Mucosa of gallbladder (tissue), 1 donor: ENCODE measurements around the gene ARRB2. TPM values are rescaled to one million over a fixed set of nuclear protein-coding genes. Genes with fewer than 3 reads are reported as not detected.
A peak's percentile ranks its signal among the peaks of the same experiment; 100 is the strongest.
"Not testable (repeated sequence)": the region's sequence is repeated elsewhere in the genome, so short reads cannot be mapped to it uniquely, and the experiment has no call there.

Experiments used
- DNase-seq: peaks from one replicate; pipeline ENCODE4 v3.0.0-alpha.2; 2020; ENCODE audit warnings: low spot score
- total RNA-seq: library from RNA; stranded (reverse); gene quantifications from one replicate; pipeline ENCODE4 v1.2.1, GENCODE V29; 2021
- donor health status: DM: no; HTN: no; CAD: no.

The ARRB2 gene
- total RNA-seq, 1 donor from 2014 or later, result 94.6 TPM

- no peak for DNase-seq
These were observed 9.3 kb upstream of the ARRB2 start for GRCh38 chr17:4701116-4701515.

- no peak for DNase-seq
These were observed 7.1 kb upstream of the ARRB2 start for GRCh38 chr17:4703330-4703691.

- not testable (repeated sequence) for DNase-seq
These were observed 5.9 kb upstream of the ARRB2 start for GRCh38 chr17:4704574-4704907.

- DNase-seq, result no peak
These were observed 5.4 kb upstream of the ARRB2 start for GRCh38 chr17:4704991-4705390.

- no peak for DNase-seq
These were observed 4.3 kb upstream of the ARRB2 start for GRCh38 chr17:4706121-4706520.

GRCh38 chr17:4708436-4708835 is 2.0 kb upstream of the ARRB2 start:
- peak; percentile 32 for DNase-seq

- no peak for DNase-seq
These were observed 532 bp downstream of the ARRB2 start for GRCh38 chr17:4710693-4711634.

- peak; percentile 43 for DNase-seq
These were observed 1.3 kb downstream of the ARRB2 start for GRCh38 chr17:4711661-4712181.

- no peak for DNase-seq
These were observed 2.1 kb downstream of the ARRB2 start for GRCh38 chr17:4712526-4712925.

- not testable (repeated sequence) for DNase-seq
These were observed 4.1 kb downstream of the ARRB2 start for GRCh38 chr17:4714340-4715062.

- DNase-seq, result no peak
These were observed 4.8 kb downstream of the ARRB2 start for GRCh38 chr17:4715063-4715744.

- DNase-seq, result no peak
These were observed 5.6 kb downstream of the ARRB2 start for GRCh38 chr17:4716081-4716480.

GRCh38 chr17:4717791-4718190 is 7.4 kb downstream of the ARRB2 start:
- no peak for DNase-seq

- no peak for DNase-seq
These were observed 7.8 kb downstream of the ARRB2 start for GRCh38 chr17:4718276-4718675.

- no peak for DNase-seq
These were observed 8.7 kb downstream of the ARRB2 start for GRCh38 chr17:4719146-4719545.

- DNase-seq, result peak; percentile 40
These were observed 9.3 kb downstream of the ARRB2 start for GRCh38 chr17:4719684-4720221.

- DNase-seq, result no peak
These were observed 10.4 kb downstream of the ARRB2 start for GRCh38 chr17:4720787-4721186.

GRCh38 chr17:4721203-4722135 is 11.0 kb downstream of the ARRB2 start:
- DNase-seq, result peak; percentile 84

GRCh38 chr17:4722678-4723240 is 12.3 kb downstream of the ARRB2 start:
- no peak for DNase-seq

GRCh38 chr17:4724650-4725049 is 14.2 kb downstream of the ARRB2 start:
- no peak for DNase-seq
